GM11168 (cell line): ENCODE data around the gene NEK4.

Source experiments
- in situ Hi-C: fragments of 300-500 bp; cut with MboI; formaldehyde crosslinking; loops from one replicate; pipeline ENCODE4 v1.12.0; 2022; ENCODE audit warnings: low sequenced_read_pairs; ENCODE audit not compliant: unreplicated experiment

Gene NEK4

GRCh38 chr3:52705688-52706686, 64.8 kb downstream of the NEK4 start, which contains the start of the genes GLT8D1 and SPCS1:
Gene GLT8D1 (minus strand): TSS chr3:52705791. CDS start chr3:52700460, 5,331 bp downstream.
Gene SPCS1 (plus strand): TSS chr3:52706106. CDS start chr3:52706247, 141 bp downstream.
- in situ Hi-C loops: no loop called here

GRCh38 chr3:52705438-52705687, 65.4 kb downstream of the NEK4 start:
- in situ Hi-C loops: no loop called here

GRCh38 chr3:52704611-52705437, 65.9 kb downstream of the NEK4 start:
- in situ Hi-C loops: no loop called here

GRCh38 chr3:52703341-52703740, 67.4 kb downstream of the NEK4 start:
- in situ Hi-C loops: no loop called here

GRCh38 chr3:52697632-52697965, 73.1 kb downstream of the NEK4 start:
- in situ Hi-C loops: no loop called here

- in situ Hi-C loops: no loop called here
Measured at GRCh38 chr3:52696830-52697631, 73.7 kb downstream of the NEK4 start.

GRCh38 chr3:52695798-52696671, 74.7 kb downstream of the NEK4 start:
- in situ Hi-C loops: no loop called here

- in situ Hi-C loops: no loop called here
Measured at GRCh38 chr3:52694528-52695189, 76.1 kb downstream of the NEK4 start.

- in situ Hi-C loops: no loop called here
Measured at GRCh38 chr3:52693071-52693470, 77.7 kb downstream of the NEK4 start.

- in situ Hi-C loops: no loop called here
Measured at GRCh38 chr3:52690560-52690959, 80.2 kb downstream of the NEK4 start.

- in situ Hi-C loops: no loop called here
Measured at GRCh38 chr3:52689151-52689550, 81.6 kb downstream of the NEK4 start.

- in situ Hi-C loops: no loop called here
Measured at GRCh38 chr3:52688266-52688665, 82.5 kb downstream of the NEK4 start.

GRCh38 chr3:52685709-52686691, 84.7 kb downstream of the NEK4 start, which contains the start of the genes GNL3 and PBRM1:
Gene GNL3 (plus strand): TSS chr3:52686032. CDS start chr3:52686093, 61 bp downstream.
Gene PBRM1 (minus strand): TSS chr3:52685913.
- in situ Hi-C loops: no loop called here

GRCh38 chr3:52685285-52685708, 85.4 kb downstream of the NEK4 start:
- in situ Hi-C loops: no loop called here

- in situ Hi-C loops: no loop called here
Measured at GRCh38 chr3:52684184-52684583, 86.6 kb downstream of the NEK4 start.

- in situ Hi-C loops: no loop called here
Measured at GRCh38 chr3:52683611-52684010, 87.1 kb downstream of the NEK4 start.

- in situ Hi-C loops: no loop called here
Measured at GRCh38 chr3:52682016-52682415, 88.7 kb downstream of the NEK4 start.

- in situ Hi-C loops: no loop called here
Measured at GRCh38 chr3:52681596-52681995, 89.1 kb downstream of the NEK4 start.
